Caco-2 (cell line): ENCODE results near the gene SKA1. TPM values are rescaled to one million over a fixed set of nuclear protein-coding genes. Genes with fewer than 3 reads are reported as not detected.

Experiments used
- BruUV-seq: library from RNA; stranded (reverse); fragments of 400-500 nt; replicated peaks from 2 replicates; lab custom pipeline; 2021; lab: Mats Ljungman, UMichigan
- CTCF ChIA-PET: fragments of 300-600 bp; sonication (Branson Sonifier 250); formaldehyde crosslinking; loops from one replicate; lab custom pipeline; 2022; ENCODE audit warnings: antibody characterized with exemption; lab: Charles Lee
- POLR2A ChIA-PET: fragments of 300-600 bp; sonication (Branson Sonifier 250); formaldehyde crosslinking; loops from one replicate; lab custom pipeline; 2022; ENCODE audit warnings: antibody characterized with exemption; lab: Charles Lee
- DNase-seq, 2 experiments: peaks; one replicate each; pipeline versions ENCODE4 v3.0.0 to v3.0.0-alpha.2; 2020 to 2022
- H3K27me3 ChIP-seq: replicated peaks from 2 replicates; pipeline ENCODE4 v1.6.0; 2011; ENCODE audit warnings: low read length; ENCODE audit not compliant: control insufficient read depth, insufficient read depth
- H3K36me3 ChIP-seq: 2 replicates; pipeline ENCODE4 v1.5.1; 2011; ENCODE audit warnings: low read length; ENCODE audit not compliant: control insufficient read depth, insufficient read depth
- H3K4me1 ChIP-seq: fragments of 250-450 bp; sonication (Bioruptor Pico); 2 replicates; pipeline ENCODE4 v1.5.1; 2020; ENCODE audit warnings: mild to moderate bottlenecking
- H3K4me3 ChIP-seq: 2 replicates; pipeline ENCODE4 v1.5.1; 2011; ENCODE audit warnings: low read depth, mild to moderate bottlenecking, control low read depth, low read length
- H3K9me3 ChIP-seq: fragments of 250-450 bp; sonication (Bioruptor Pico); 2 replicates; pipeline ENCODE4 v1.5.1; 2020; ENCODE audit warnings: mild to moderate bottlenecking, moderate library complexity
- H3K27ac Mint-ChIP-seq: one replicate; pipeline ENCODE4 v1.8.0; 2022; ENCODE audit warnings: mixed read lengths; ENCODE audit not compliant: unreplicated experiment
- H3K27me3 Mint-ChIP-seq: one replicate; pipeline ENCODE4 v1.8.0; 2022; ENCODE audit warnings: mixed read lengths; ENCODE audit not compliant: insufficient read depth, unreplicated experiment
- H3K36me3 Mint-ChIP-seq: one replicate; pipeline ENCODE4 v1.8.0; 2022; ENCODE audit warnings: mild to moderate bottlenecking, mixed read lengths; ENCODE audit not compliant: insufficient read depth, unreplicated experiment
- H3K4me1 Mint-ChIP-seq: one replicate; pipeline ENCODE4 v1.8.0; 2022; ENCODE audit warnings: low read depth, mixed read lengths; ENCODE audit not compliant: unreplicated experiment
- H3K4me3 Mint-ChIP-seq: one replicate; pipeline ENCODE4 v1.8.0; 2022; ENCODE audit warnings: mild to moderate bottlenecking, moderate library complexity, mixed read lengths; ENCODE audit not compliant: unreplicated experiment
- H3K9me3 Mint-ChIP-seq: one replicate; pipeline ENCODE4 v1.8.0; 2022; ENCODE audit warnings: mixed read lengths; ENCODE audit not compliant: unreplicated experiment
- intact Hi-C: fragments of 100-400 bp; cut with micrococcal nuclease; formaldehyde crosslinking; loops from one replicate; pipeline ENCODE4 v1.10.0; 2022; ENCODE audit not compliant: unreplicated experiment
- total RNA-seq: library from RNA; stranded (reverse); gene quantifications from 2 replicates; pipeline ENCODE4 v1.2.3, GENCODE V29; 2022
- TF ChIP-seq, protein P1 (sequence below), 2 experiments: fragments of 200-600 bp in 1 of 2; IDR thresholded peaks; 1 replicate in 1 of 2; 2 replicates in 1 of 2; pipeline versions ENCODE4 v1.5.1 to v1.8.0; 2011 to 2022; ENCODE audit warnings: antibody characterized with exemption in 1 of 2, control low read depth in 1 of 2, inconsistent platforms in 1 of 2, low read depth in 1 of 2, low read length in 1 of 2, mild to moderate bottlenecking in 1 of 2, moderate library complexity in 1 of 2; ENCODE audit not compliant: insufficient read depth in 1 of 2, severe bottlenecking in 1 of 2, unreplicated experiment in 1 of 2

SKA1 gene
- total RNA-seq, 1 experiment from 2014 or later, result 32.4 TPM

GRCh38 chr18:50331691-50332090 is 43.2 kb upstream of the SKA1 start:
- no peak overlapping the region for H3K4me3 ChIP-seq
- intact Hi-C loops, result no loop called here
- Mint-ChIP-seq H3K9me3 (no peaks in the 10 kb centered on the region), H3K4me3 (no peak overlapping the region), H3K27ac (no peak overlapping the region), H3K36me3 (no peaks in the 10 kb centered on the region), H3K4me1 (no peaks in the 10 kb centered on the region), H3K27me3 (no peaks in the 10 kb centered on the region)
- ChIA-PET CTCF (no interaction called here), POLR2A (no interaction called here)
- H3K27me3 ChIP-seq, result no peaks in the 10 kb centered on the region
- no TSS peak for BruUV-seq
- no peaks in the 10 kb centered on the region for H3K9me3 ChIP-seq
- no peaks in the 10 kb centered on the region for H3K36me3 ChIP-seq
- TF ChIP-seq, protein P1, sequence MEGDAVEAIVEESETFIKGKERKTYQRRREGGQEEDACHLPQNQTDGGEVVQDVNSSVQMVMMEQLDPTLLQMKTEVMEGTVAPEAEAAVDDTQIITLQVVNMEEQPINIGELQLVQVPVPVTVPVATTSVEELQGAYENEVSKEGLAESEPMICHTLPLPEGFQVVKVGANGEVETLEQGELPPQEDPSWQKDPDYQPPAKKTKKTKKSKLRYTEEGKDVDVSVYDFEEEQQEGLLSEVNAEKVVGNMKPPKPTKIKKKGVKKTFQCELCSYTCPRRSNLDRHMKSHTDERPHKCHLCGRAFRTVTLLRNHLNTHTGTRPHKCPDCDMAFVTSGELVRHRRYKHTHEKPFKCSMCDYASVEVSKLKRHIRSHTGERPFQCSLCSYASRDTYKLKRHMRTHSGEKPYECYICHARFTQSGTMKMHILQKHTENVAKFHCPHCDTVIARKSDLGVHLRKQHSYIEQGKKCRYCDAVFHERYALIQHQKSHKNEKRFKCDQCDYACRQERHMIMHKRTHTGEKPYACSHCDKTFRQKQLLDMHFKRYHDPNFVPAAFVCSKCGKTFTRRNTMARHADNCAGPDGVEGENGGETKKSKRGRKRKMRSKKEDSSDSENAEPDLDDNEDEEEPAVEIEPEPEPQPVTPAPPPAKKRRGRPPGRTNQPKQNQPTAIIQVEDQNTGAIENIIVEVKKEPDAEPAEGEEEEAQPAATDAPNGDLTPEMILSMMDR (IDR thresholded peaks at IDR 0.05; ENCODE audit: insufficient read depth in 1 of 2, low read depth in 1 of 2, low read length in 1 of 2, severe bottlenecking in 1 of 2, unreplicated experiment in 1 of 2), result no peak
- DNase-seq, result no peak
- no peaks in the 10 kb centered on the region for H3K4me1 ChIP-seq

GRCh38 chr18:50334546-50335152 is 40.2 kb upstream of the SKA1 start:
- CTCF ChIA-PET, result no interaction called here
- H3K4me1 ChIP-seq, result no peaks in the 10 kb centered on the region
- TF ChIP-seq, protein P1 (IDR thresholded peaks at IDR 0.05; ENCODE audit: insufficient read depth in 1 of 2, low read depth in 1 of 2, low read length in 1 of 2, severe bottlenecking in 1 of 2, unreplicated experiment in 1 of 2), result no peak
- Mint-ChIP-seq H3K27ac (no peak overlapping the region), H3K27me3 (no peaks in the 10 kb centered on the region), H3K4me1 (no peaks in the 10 kb centered on the region), H3K4me3 (no peak overlapping the region), H3K9me3 (no peaks in the 10 kb centered on the region), H3K36me3 (no peaks in the 10 kb centered on the region)
- intact Hi-C loops, result no loop called here
- H3K36me3 ChIP-seq, result no peaks in the 10 kb centered on the region
- H3K9me3 ChIP-seq, result no peaks in the 10 kb centered on the region
- no peak overlapping the region for H3K4me3 ChIP-seq
- DNase-seq, result no peak
- H3K27me3 ChIP-seq, result no peaks in the 10 kb centered on the region
- no TSS peak for BruUV-seq
- POLR2A ChIA-PET, result no interaction called here

DNA sequence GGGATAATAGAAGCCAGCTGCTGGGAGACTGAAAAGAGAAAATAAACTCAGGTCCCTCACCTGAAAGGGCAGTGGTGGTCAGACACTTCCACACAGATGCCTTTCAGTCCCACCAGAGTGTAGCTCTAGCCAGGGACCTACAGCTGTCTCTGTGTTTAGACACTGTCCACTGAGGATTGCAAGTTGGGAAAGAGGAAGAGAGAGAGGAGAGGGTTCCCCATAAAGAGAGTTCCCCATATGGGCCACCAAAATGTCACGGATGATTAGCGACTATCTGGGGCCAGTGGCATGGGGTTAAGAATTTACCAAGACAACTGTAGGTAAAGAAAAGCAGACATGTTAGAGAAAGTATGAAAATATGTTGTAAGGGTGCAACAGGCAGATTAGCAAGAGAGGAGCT is 36.7 kb upstream of the SKA1 start:
- Histone ChIP-seq H3K4me3 (no peak overlapping the region), H3K27me3 (no peaks in the 10 kb centered on the region), H3K4me1 (no peaks in the 10 kb centered on the region), H3K36me3 (no peaks in the 10 kb centered on the region), H3K9me3 (no peaks in the 10 kb centered on the region)
- DNase-seq, result no peak
- intact Hi-C loops, result no loop called here
- H3K27ac Mint-ChIP-seq, result no peak overlapping the region
- H3K36me3 Mint-ChIP-seq, result no peaks in the 10 kb centered on the region
- ChIA-PET POLR2A (no interaction called here), CTCF (no interaction called here)
- H3K4me1 Mint-ChIP-seq, result no peaks in the 10 kb centered on the region
- no peak overlapping the region for H3K4me3 Mint-ChIP-seq
- no peaks in the 10 kb centered on the region for H3K27me3 Mint-ChIP-seq
- TF ChIP-seq, protein P1 (IDR thresholded peaks at IDR 0.05; ENCODE audit: insufficient read depth in 1 of 2, low read depth in 1 of 2, low read length in 1 of 2, severe bottlenecking in 1 of 2, unreplicated experiment in 1 of 2), result no peak
- BruUV-seq, result no TSS peak
- no peaks in the 10 kb centered on the region for H3K9me3 Mint-ChIP-seq
